Keratinocyte (primary cell): ENCODE results near the gene ADGRD1. TPM values are rescaled to one million over a fixed set of nuclear protein-coding genes. Genes with fewer than 3 reads are reported as not detected.

Experiments used
- DNase-seq: peaks from one replicate; pipeline ENCODE4 v3.0.0-alpha.2; 2011; ENCODE audit warnings: low read depth, missing footprints, low spot score
- FAIRE-seq: peaks from 2 replicates; lab custom pipeline; 2011; peaks lifted over from hg19 to GRCh38; lab: Jason Lieb, UNC
- H2AFZ ChIP-seq: 2 replicates; pipeline ENCODE4 v1.6.0; 2012; ENCODE audit warnings: low read length, control low read depth, inconsistent platforms; ENCODE audit not compliant: control insufficient read depth
- H3K27ac ChIP-seq: 2 replicates; pipeline ENCODE4 v1.5.1; 2011; ENCODE audit warnings: low read length; ENCODE audit not compliant: control insufficient read depth, insufficient read depth
- H3K27me3 ChIP-seq: 3 replicates; pipeline ENCODE4 v1.6.0; 2011; ENCODE audit warnings: low read length; ENCODE audit not compliant: control insufficient read depth, insufficient read depth; ENCODE audit errors: extremely low read depth
- H3K36me3 ChIP-seq, 2 experiments: 2 replicates in 1 of 2; 3 replicates in 1 of 2; pipeline ENCODE4 v1.5.1; 2011; ENCODE audit warnings: low read length in 2 of 2, mild to moderate bottlenecking in 1 of 2; ENCODE audit not compliant: control insufficient read depth in 2 of 2, insufficient read depth in 2 of 2; ENCODE audit errors: extremely low read depth in 1 of 2
- H3K4me1 ChIP-seq: 3 replicates; pipeline ENCODE4 v1.5.1; 2011; ENCODE audit warnings: low read length; ENCODE audit not compliant: control insufficient read depth, insufficient read depth; ENCODE audit errors: extremely low read depth
- H3K4me2 ChIP-seq: 3 replicates; pipeline ENCODE4 v1.6.0; 2011; ENCODE audit warnings: low read depth, low read length; ENCODE audit not compliant: control insufficient read depth, insufficient read depth; ENCODE audit errors: extremely low read depth
- H3K4me3 ChIP-seq, 3 experiments: fragments of 200-600 bp in 1 of 3; sonication (generic) in 1 of 3; 2 replicates in 2 of 3; 3 replicates in 1 of 3; pipeline ENCODE4 v1.5.1; 2011 to 2016; ENCODE audit warnings: low read length in 3 of 3, mild to moderate bottlenecking in 3 of 3, control low read depth in 2 of 3, inconsistent platforms in 1 of 3, low read depth in 1 of 3, mixed read lengths in 1 of 3, mixed run types in 1 of 3, moderate library complexity in 1 of 3; ENCODE audit not compliant: control insufficient read depth in 2 of 3, insufficient read depth in 2 of 3; ENCODE audit errors: extremely low read depth in 1 of 3
- H3K79me2 ChIP-seq: 2 replicates; pipeline ENCODE4 v1.6.0; 2012; ENCODE audit warnings: low read length; ENCODE audit not compliant: control insufficient read depth, insufficient read depth
- H3K9ac ChIP-seq: 3 replicates; pipeline ENCODE4 v1.6.0; 2011; ENCODE audit warnings: low read length; ENCODE audit not compliant: control insufficient read depth, insufficient read depth; ENCODE audit errors: extremely low read depth
- H3K9me1 ChIP-seq: 3 replicates; pipeline ENCODE4 v1.6.0; 2011; ENCODE audit warnings: low read length; ENCODE audit not compliant: control insufficient read depth, insufficient read depth; ENCODE audit errors: extremely low read depth
- H3K9me3 ChIP-seq: 2 replicates; pipeline ENCODE4 v1.5.1; 2012; ENCODE audit warnings: low read depth, low read length; ENCODE audit not compliant: control insufficient read depth
- H4K20me1 ChIP-seq: 3 replicates; pipeline ENCODE4 v1.6.0; 2011; ENCODE audit warnings: low read length; ENCODE audit not compliant: control insufficient read depth, insufficient read depth; ENCODE audit errors: extremely low read depth
- EZH2 ChIP-seq: IDR thresholded peaks from one replicate; pipeline ENCODE4 v1.6.1; 2012; ENCODE audit warnings: inconsistent platforms, mild to moderate bottlenecking, low read length, moderate library complexity
- dilution Hi-C: fragments of 300-500 bp; cut with MboI; formaldehyde crosslinking; loops from one replicate; pipeline ENCODE4 v1.7.0; 2020; ENCODE audit warnings: low sequenced_read_pairs; ENCODE audit not compliant: extremely low pct_ligation_motif_present
- polyA plus RNA-seq, 5 experiments: library from polyadenylated mRNA; depleted of rRNA in 3 of 5; stranded (reverse) in 3 of 5; stranded (forward) in 1 of 5; unstranded in 1 of 5; fragments of >200 nt; gene quantifications; 1 replicate in 1 of 5; 2 replicates in 3 of 5; 3 replicates in 1 of 5; pipeline versions ENCODE4 v1.2.1 to v1.2.3, GENCODE V29; 2011 to 2012; ENCODE audit warnings: missing spikeins in 2 of 5, low read depth in 1 of 5, low replicate concordance in 1 of 5
- TF ChIP-seq, protein P1 (sequence below), 3 experiments: IDR thresholded peaks in 1 of 3; conservative IDR thresholded peaks in 1 of 3; optimal IDR thresholded peaks in 1 of 3; 2 replicates in 2 of 3; 3 replicates in 1 of 3; pipeline versions ENCODE3 to v1.5.1; 2011; ENCODE audit warnings: low read length in 3 of 3, mild to moderate bottlenecking in 3 of 3, moderate library complexity in 2 of 3, control low read depth in 1 of 3, inconsistent platforms in 1 of 3; ENCODE audit not compliant: insufficient read depth in 2 of 3; ENCODE audit errors: extremely low read depth in 1 of 3

ADGRD1 gene
- polyA plus RNA-seq, 1 donor (not counting 4 experiments of a cell fraction or from before 2014, with no cell fraction given), result not detected

DNA sequence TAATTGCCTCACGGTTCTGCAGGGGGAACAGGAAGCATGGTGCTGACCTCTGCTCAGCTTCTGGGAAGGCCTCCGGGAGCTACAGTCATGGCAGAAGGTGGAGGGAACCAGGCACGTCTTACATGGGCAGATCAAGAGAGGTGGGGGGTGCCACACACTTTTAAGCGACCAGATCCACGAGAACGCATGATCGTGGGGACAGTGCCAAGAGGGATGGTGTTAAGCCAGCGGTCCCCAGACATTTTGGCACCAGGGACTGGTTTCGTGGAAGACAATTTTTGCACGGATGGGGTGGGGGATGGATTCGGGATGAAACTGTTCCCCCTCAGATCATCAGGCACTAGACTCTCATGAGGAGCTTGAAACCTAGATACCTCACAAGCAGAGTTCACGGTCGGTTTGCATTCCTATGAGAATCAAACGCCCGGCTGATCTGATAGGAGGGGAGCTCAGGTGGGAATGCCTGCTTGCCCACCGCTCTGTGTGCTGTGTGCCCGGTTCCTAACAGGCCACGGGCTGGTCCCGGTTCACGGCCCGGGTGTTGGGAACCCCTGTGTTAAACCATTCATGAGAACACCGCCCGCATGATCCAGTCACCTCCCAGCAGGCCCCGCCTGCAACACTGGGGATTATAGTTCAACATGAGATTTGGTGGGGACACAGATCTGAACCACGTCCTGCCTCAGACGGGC, 96.9 kb downstream of the ADGRD1 start:
- dilution Hi-C loops, result no loop called here
- no peaks in the 10 kb centered on the region for H3K4me1 ChIP-seq
- DNase-seq, result no peak
- H3K9me3 ChIP-seq, result peaks cover 4% of the 10 kb centered on the region
- no peaks in the 10 kb centered on the region for H3K27me3 ChIP-seq
- H3K9me1 ChIP-seq, result no peaks in the 10 kb centered on the region
- no peak overlapping the region for H3K27ac ChIP-seq
- TF ChIP-seq, protein P1, sequence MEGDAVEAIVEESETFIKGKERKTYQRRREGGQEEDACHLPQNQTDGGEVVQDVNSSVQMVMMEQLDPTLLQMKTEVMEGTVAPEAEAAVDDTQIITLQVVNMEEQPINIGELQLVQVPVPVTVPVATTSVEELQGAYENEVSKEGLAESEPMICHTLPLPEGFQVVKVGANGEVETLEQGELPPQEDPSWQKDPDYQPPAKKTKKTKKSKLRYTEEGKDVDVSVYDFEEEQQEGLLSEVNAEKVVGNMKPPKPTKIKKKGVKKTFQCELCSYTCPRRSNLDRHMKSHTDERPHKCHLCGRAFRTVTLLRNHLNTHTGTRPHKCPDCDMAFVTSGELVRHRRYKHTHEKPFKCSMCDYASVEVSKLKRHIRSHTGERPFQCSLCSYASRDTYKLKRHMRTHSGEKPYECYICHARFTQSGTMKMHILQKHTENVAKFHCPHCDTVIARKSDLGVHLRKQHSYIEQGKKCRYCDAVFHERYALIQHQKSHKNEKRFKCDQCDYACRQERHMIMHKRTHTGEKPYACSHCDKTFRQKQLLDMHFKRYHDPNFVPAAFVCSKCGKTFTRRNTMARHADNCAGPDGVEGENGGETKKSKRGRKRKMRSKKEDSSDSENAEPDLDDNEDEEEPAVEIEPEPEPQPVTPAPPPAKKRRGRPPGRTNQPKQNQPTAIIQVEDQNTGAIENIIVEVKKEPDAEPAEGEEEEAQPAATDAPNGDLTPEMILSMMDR (optimal IDR thresholded peaks at IDR 0.05 in 1 of 3, IDR thresholded peaks at IDR 0.05 in 1 of 3, conservative IDR thresholded peaks at IDR 0.05 in 1 of 3; ENCODE audit: extremely low read depth in 1 of 3, insufficient read depth in 2 of 3, low read length in 3 of 3), result no peak
- no peak for TF ChIP-seq EZH2
- H3K9ac ChIP-seq, result no peak overlapping the region
- H3K36me3 ChIP-seq, result no peaks in the 10 kb centered on the region
- no peak for FAIRE-seq
- no peaks in the 10 kb centered on the region for H4K20me1 ChIP-seq
- H2AFZ ChIP-seq, result no peak overlapping the region
- no peak overlapping the region for H3K4me2 ChIP-seq
- no peaks in the 10 kb centered on the region for H3K79me2 ChIP-seq
- H3K4me3 ChIP-seq, result no peak overlapping the region

DNA sequence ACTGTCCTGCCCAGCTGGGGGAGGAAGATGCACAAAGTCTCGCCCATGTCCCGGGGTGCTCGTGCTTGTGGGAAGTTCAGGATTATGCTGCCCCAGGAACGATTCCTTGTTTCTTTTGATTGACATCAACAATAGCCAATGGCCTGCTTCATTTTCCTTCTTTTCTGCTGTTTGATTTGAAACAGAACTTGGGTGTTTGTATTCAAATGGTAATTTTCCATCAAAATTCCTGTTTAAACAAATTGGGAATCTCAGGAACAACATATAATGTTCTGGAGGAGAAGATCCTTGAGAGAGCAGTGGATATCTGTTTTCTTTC, 97.4 kb downstream of the ADGRD1 start:
- TF ChIP-seq, protein P1 (optimal IDR thresholded peaks at IDR 0.05 in 1 of 3, IDR thresholded peaks at IDR 0.05 in 1 of 3, conservative IDR thresholded peaks at IDR 0.05 in 1 of 3; ENCODE audit: extremely low read depth in 1 of 3, insufficient read depth in 2 of 3, low read length in 3 of 3), result no peak
- no peak for TF ChIP-seq EZH2
- Histone ChIP-seq H3K4me1 (no peaks in the 10 kb centered on the region), H3K4me2 (no peak overlapping the region), H3K9me1 (no peaks in the 10 kb centered on the region), H3K36me3 (no peaks in the 10 kb centered on the region), H3K9ac (no peak overlapping the region), H3K27me3 (no peaks in the 10 kb centered on the region), H3K27ac (no peak overlapping the region), H3K79me2 (no peaks in the 10 kb centered on the region), H4K20me1 (no peaks in the 10 kb centered on the region), H3K9me3 (no peaks in the 10 kb centered on the region), H3K4me3 (no peak overlapping the region), H2AFZ (no peak overlapping the region)
- dilution Hi-C loops, result no loop called here
- DNase-seq, result no peak
- FAIRE-seq, result no peak
